Upper lobe of right lung (tissue), 1 donor: Measurements from ENCODE around the gene CDC34. TPM values are rescaled to one million over a fixed set of nuclear protein-coding genes. Genes with fewer than 3 reads are reported as not detected.

Experiments
- ATAC-seq: fragments of 200-7000 bp; cut with Tn5 transposase; one replicate; pipeline ENCODE4 v1.9.1; 2020; ENCODE audit warnings: mild to moderate bottlenecking, moderate library complexity
- DNase-seq: peaks from one replicate; pipeline ENCODE4 v3.0.0-alpha.2; 2020
- H3K27ac ChIP-seq: fragments of 200-600 bp; one replicate; pipeline ENCODE4 v1.8.0; 2022
- H3K27me3 ChIP-seq: fragments of 200-600 bp; one replicate; pipeline ENCODE4 v1.8.0; 2022; ENCODE audit warnings: mild to moderate bottlenecking
- H3K36me3 ChIP-seq: fragments of 200-600 bp; one replicate; pipeline ENCODE4 v1.8.0; 2022
- H3K4me1 ChIP-seq: fragments of 200-600 bp; one replicate; pipeline ENCODE4 v1.8.0; 2022
- H3K4me3 ChIP-seq: fragments of 200-600 bp; one replicate; pipeline ENCODE4 v1.8.0; 2022; ENCODE audit warnings: mild to moderate bottlenecking
- H3K9me3 ChIP-seq: fragments of 200-600 bp; one replicate; pipeline ENCODE4 v1.8.0; 2022
- CTCF ChIP-seq: fragments of 200-600 bp; IDR thresholded peaks from one replicate; pipeline ENCODE4 v1.8.0; 2022; ENCODE audit warnings: antibody characterized with exemption
- intact Hi-C: fragments of 100-400 bp; cut with DNase I; formaldehyde crosslinking; loops from one replicate; pipeline ENCODE4 v1.11.0; 2022
- total RNA-seq: library from RNA; stranded (reverse); fragmentation: NEBNext Ultra II Directional; extraction: Animal tissue kit (Norgen Biotek cat#: 25700); gene quantifications from one replicate; pipeline ENCODE4 v1.2.1, GENCODE V29; 2021
- donor health status: DM: no; HTN: yes; CAD: no; lungs with severe emphysema.

Gene CDC34
- total RNA-seq, 1 donor from 2014 or later, result 40.9 TPM

- H3K4me3 ChIP-seq, result no peak overlapping the region
- DNase-seq, result no peak
- H3K27me3 ChIP-seq, result no peaks in the 10 kb centered on the region
- intact Hi-C loops, result no loop called here
- H3K36me3 ChIP-seq, result no peaks in the 10 kb centered on the region
- no peak for ATAC-seq
- no peaks in the 10 kb centered on the region for H3K4me1 ChIP-seq
- no peaks in the 10 kb centered on the region for H3K9me3 ChIP-seq
- no peak overlapping the region for H3K27ac ChIP-seq
- no peak for TF ChIP-seq CTCF
Observed at GRCh38 chr19:522726-523125, 8.8 kb upstream of the CDC34 start.

GRCh38 chr19:524062-524674 lies 7.4 kb upstream of the CDC34 start:
- no peaks in the 10 kb centered on the region for H3K36me3 ChIP-seq
- TF ChIP-seq CTCF, result no peak
- ATAC-seq (peak; percentile 26), DNase-seq (no peak)
- H3K9me3 ChIP-seq, result no peaks in the 10 kb centered on the region
- no peaks in the 10 kb centered on the region for H3K4me1 ChIP-seq
- intact Hi-C loops, result no loop called here
- no peak overlapping the region for H3K27ac ChIP-seq
- H3K4me3 ChIP-seq, result no peak overlapping the region
- H3K27me3 ChIP-seq, result no peaks in the 10 kb centered on the region

GRCh38 chr19:525029-525428 lies 6.5 kb upstream of the CDC34 start:
- Histone ChIP-seq H3K9me3 (no peaks in the 10 kb centered on the region), H3K4me1 (no peaks in the 10 kb centered on the region), H3K27ac (no peak overlapping the region), H3K36me3 (no peaks in the 10 kb centered on the region), H3K4me3 (no peak overlapping the region), H3K27me3 (no peaks in the 10 kb centered on the region)
- DNase-seq, result no peak
- no peak for ATAC-seq
- TF ChIP-seq CTCF, result no peak
- intact Hi-C loops, result no loop called here

- ATAC-seq, result no peak
Observed at GRCh38 chr19:525857-526419, 5.6 kb upstream of the CDC34 start.

GRCh38 chr19:530134-531008 lies 1.2 kb upstream of the CDC34 start:
- Histone ChIP-seq H3K4me1 (peaks cover 20% of the 10 kb centered on the region), H3K27ac (peak overlapping the region; percentile 91), H3K9me3 (no peaks in the 10 kb centered on the region), H3K4me3 (peak overlapping the region; percentile 92), H3K27me3 (no peaks in the 10 kb centered on the region), H3K36me3 (no peaks in the 10 kb centered on the region)
- TF ChIP-seq CTCF, result no peak
- intact Hi-C loops, result no loop called here
- ATAC-seq, result no peak
- no peak for DNase-seq

More at GRCh38 chr19:525857-526419, 5.6 kb upstream of the CDC34 start:
- TF ChIP-seq CTCF, result no peak
- Histone ChIP-seq H3K4me3 (no peak overlapping the region), H3K9me3 (no peaks in the 10 kb centered on the region), H3K36me3 (no peaks in the 10 kb centered on the region), H3K27ac (no peak overlapping the region), H3K27me3 (no peaks in the 10 kb centered on the region), H3K4me1 (peaks cover 4% of the 10 kb centered on the region)
- DNase-seq, result no peak
- intact Hi-C loops, result no loop called here
